ENCODE results near the gene DLG2. TPM values are rescaled to one million over a fixed set of nuclear protein-coding genes. Genes with fewer than 3 reads are reported as not detected.

The DLG2 gene
- total RNA-seq, 1 donor from 2014 or later, result 2.4 TPM

DNA sequence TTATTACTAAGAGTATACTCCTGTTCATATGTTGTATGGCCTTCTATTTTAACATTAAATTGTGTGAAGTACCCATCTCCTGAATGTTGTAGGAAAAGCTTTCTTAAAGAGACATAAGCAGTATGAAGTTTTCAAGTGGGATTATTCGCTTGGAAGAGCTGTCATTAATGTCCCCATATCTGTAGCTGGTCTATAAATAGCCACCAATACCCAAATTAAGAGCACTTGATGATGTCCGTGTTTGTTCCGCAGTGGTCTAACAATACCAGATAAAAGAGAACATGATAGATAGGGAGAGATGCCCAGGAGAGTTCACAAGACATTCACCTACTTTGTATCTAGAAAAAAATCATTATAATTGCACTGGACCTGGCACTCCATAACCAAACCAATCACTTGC is 527.6 kb downstream of the DLG2 start:
- H3K36me3 Mint-ChIP-seq (ENCODE audit: insufficient read depth), result peaks cover 5% of the 10 kb centered on the region
- H3K4me3 Mint-ChIP-seq (ENCODE audit: low read depth), result no peak overlapping the region
- DNase-seq (ENCODE audit: low spot score, unreplicated experiment), result no peak
- TF ChIP-seq, protein P1, sequence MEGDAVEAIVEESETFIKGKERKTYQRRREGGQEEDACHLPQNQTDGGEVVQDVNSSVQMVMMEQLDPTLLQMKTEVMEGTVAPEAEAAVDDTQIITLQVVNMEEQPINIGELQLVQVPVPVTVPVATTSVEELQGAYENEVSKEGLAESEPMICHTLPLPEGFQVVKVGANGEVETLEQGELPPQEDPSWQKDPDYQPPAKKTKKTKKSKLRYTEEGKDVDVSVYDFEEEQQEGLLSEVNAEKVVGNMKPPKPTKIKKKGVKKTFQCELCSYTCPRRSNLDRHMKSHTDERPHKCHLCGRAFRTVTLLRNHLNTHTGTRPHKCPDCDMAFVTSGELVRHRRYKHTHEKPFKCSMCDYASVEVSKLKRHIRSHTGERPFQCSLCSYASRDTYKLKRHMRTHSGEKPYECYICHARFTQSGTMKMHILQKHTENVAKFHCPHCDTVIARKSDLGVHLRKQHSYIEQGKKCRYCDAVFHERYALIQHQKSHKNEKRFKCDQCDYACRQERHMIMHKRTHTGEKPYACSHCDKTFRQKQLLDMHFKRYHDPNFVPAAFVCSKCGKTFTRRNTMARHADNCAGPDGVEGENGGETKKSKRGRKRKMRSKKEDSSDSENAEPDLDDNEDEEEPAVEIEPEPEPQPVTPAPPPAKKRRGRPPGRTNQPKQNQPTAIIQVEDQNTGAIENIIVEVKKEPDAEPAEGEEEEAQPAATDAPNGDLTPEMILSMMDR (IDR thresholded peaks at IDR 0.05; ENCODE audit: unreplicated experiment), result no peak
- H3K27ac Mint-ChIP-seq, result no peak overlapping the region
- H3K27me3 Mint-ChIP-seq, result no peaks in the 10 kb centered on the region
- H3K9me3 Mint-ChIP-seq (ENCODE audit: low read depth), result peaks cover 16% of the 10 kb centered on the region
- H3K4me1 Mint-ChIP-seq (ENCODE audit: low read depth), result peaks cover 3% of the 10 kb centered on the region

DNA sequence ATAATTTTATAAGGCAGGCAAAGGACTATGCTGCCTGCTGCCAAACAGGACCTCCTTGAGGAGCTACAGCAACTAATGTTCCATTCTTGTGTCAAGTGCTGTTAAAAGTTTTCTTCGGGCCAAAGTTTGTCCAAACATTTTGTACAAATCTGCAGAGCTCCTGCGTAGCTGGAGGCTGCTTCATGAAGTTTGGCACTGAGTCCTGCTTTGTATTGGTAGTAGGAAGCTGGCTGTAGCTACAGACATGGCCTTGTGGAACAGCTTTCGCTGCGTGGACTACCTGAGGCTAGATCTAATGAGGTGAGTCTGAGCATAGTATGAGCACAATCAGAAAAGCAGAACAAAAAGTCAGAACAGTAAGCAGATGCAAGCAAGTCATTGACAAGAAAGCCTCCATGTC is 528.1 kb downstream of the DLG2 start:
- Mint-ChIP-seq H3K27me3 (no peaks in the 10 kb centered on the region), H3K36me3 (ENCODE audit: insufficient read depth) (peaks cover 5% of the 10 kb centered on the region), H3K4me1 (ENCODE audit: low read depth) (peaks cover 3% of the 10 kb centered on the region), H3K27ac (no peak overlapping the region), H3K4me3 (ENCODE audit: low read depth) (no peak overlapping the region), H3K9me3 (ENCODE audit: low read depth) (peaks cover 16% of the 10 kb centered on the region)
- DNase-seq (ENCODE audit: low spot score, unreplicated experiment), result no peak
- TF ChIP-seq, protein P1 (IDR thresholded peaks at IDR 0.05; ENCODE audit: unreplicated experiment), result no peak

DNA sequence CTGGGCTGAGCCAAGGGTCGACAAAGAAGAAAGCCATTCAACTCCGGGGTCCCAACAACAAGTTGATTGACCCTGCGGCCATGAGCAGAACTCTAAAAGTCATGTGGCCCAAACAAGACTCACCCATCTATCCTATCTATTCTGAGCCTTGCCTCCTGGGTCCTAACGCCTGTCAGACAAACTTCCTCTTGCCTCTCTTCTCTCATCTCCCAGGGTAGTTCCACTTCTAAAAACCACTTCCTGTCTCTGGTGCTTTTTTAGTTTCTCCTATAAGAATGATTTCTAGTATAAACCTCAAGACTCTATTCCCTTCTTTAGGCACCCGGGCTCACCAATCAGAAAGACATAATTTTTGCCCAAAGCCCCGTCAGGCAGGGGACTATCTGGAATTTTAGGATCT is 530.2 kb downstream of the DLG2 start:
- no peak for DNase-seq (ENCODE audit: low spot score, unreplicated experiment)
- Mint-ChIP-seq H3K4me1 (ENCODE audit: low read depth) (peaks cover 7% of the 10 kb centered on the region), H3K4me3 (ENCODE audit: low read depth) (no peak overlapping the region), H3K27me3 (no peaks in the 10 kb centered on the region), H3K36me3 (ENCODE audit: insufficient read depth) (peaks cover 5% of the 10 kb centered on the region), H3K27ac (no peak overlapping the region), H3K9me3 (ENCODE audit: low read depth) (peaks cover 13% of the 10 kb centered on the region)
- TF ChIP-seq, protein P1 (IDR thresholded peaks at IDR 0.05; ENCODE audit: unreplicated experiment), result no peak

DNA sequence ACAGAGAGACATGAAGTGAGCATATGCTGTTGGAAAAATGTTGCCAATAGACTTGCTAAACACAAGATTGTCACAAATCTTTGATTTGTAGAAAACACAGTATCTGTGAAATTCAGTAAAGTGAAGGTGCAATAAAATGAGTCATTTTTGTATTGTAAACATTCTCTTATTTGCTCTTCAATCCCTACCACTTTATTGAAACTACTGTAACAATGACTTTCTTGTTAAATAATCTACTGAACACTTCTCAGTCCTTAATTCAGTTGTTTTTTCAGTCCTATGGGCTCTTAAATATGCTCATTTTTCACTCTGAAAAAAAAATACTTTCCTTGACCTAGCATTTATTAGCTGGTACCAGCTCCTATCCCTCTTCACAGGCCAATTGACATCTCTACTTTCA is 531.9 kb downstream of the DLG2 start:
- Mint-ChIP-seq H3K36me3 (ENCODE audit: insufficient read depth) (peaks cover 5% of the 10 kb centered on the region), H3K4me1 (ENCODE audit: low read depth) (peaks cover 7% of the 10 kb centered on the region), H3K27ac (no peak overlapping the region), H3K27me3 (no peaks in the 10 kb centered on the region), H3K4me3 (ENCODE audit: low read depth) (no peak overlapping the region), H3K9me3 (ENCODE audit: low read depth) (peaks cover 19% of the 10 kb centered on the region)
- TF ChIP-seq, protein P1 (IDR thresholded peaks at IDR 0.05; ENCODE audit: unreplicated experiment), result no peak
- DNase-seq (ENCODE audit: low spot score, unreplicated experiment), result no peak

DNA sequence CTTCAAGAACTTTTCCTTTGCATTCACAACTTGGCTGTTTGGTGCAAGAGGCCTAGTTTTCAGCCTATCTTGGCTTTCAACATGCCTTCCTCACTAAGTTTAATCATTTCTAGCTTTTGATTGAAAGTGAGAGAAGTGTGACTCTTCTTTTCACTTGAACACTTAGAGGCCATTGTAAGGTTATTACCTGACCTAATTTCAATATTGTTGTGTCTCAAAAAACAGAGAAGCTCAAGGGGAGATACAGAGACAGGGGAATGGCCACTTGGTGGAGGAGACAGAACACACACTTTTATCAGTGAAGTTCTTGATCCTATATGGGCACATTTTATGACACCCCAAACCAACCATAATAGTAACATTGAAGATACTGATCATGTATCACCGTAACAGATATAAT is 532.3 kb downstream of the DLG2 start:
- peaks cover 7% of the 10 kb centered on the region for H3K4me1 Mint-ChIP-seq (ENCODE audit: low read depth)
- no peak for DNase-seq (ENCODE audit: low spot score, unreplicated experiment)
- H3K27ac Mint-ChIP-seq, result no peak overlapping the region
- TF ChIP-seq, protein P1 (IDR thresholded peaks at IDR 0.05; ENCODE audit: unreplicated experiment), result no peak
- H3K36me3 Mint-ChIP-seq (ENCODE audit: insufficient read depth), result peaks cover 5% of the 10 kb centered on the region
- no peaks in the 10 kb centered on the region for H3K27me3 Mint-ChIP-seq
- H3K9me3 Mint-ChIP-seq (ENCODE audit: low read depth), result peaks cover 20% of the 10 kb centered on the region
- no peak overlapping the region for H3K4me3 Mint-ChIP-seq (ENCODE audit: low read depth)
